H1 (cell line): ENCODE results near the gene UBE2Q2. TPM values are rescaled to one million over a fixed set of nuclear protein-coding genes. Genes with fewer than 3 reads are reported as not detected.

Experiments
- CTCF ChIA-PET: fragments of 300-600 bp; sonication (Branson Sonifier 250); formaldehyde crosslinking; loops from one replicate; lab custom pipeline; 2021; ENCODE audit not compliant: partially characterized antibody; lab: Charles Lee
- POLR2A ChIA-PET: fragments of 300-600 bp; sonication (Branson Sonifier 250); formaldehyde crosslinking; loops from one replicate; lab custom pipeline; 2021; ENCODE audit warnings: inconsistent platforms; ENCODE audit not compliant: partially characterized antibody; lab: Charles Lee
- DNase-seq, 2 experiments: peaks; one replicate each; pipeline versions ENCODE4 v3.0.0 to v3.0.0-alpha.2; 2010 to 2022; ENCODE audit warnings: low spot score in 2 of 2, low read depth in 1 of 2, mixed read lengths in 1 of 2
- FAIRE-seq: peaks from 2 replicates; lab custom pipeline; 2011; peaks lifted over from hg19 to GRCh38; lab: Jason Lieb, UNC
- H2AFZ ChIP-seq: 2 replicates; pipeline ENCODE4 v1.8.1; 2012; ENCODE audit warnings: low read length, inconsistent platforms
- H2AK5ac ChIP-seq: 2 replicates; pipeline ENCODE4 v1.6.1; 2013; ENCODE audit warnings: low read depth, low read length
- H2BK120ac ChIP-seq: replicated peaks from 2 replicates; pipeline ENCODE3; 2013; ENCODE audit warnings: low read depth, low read length, inconsistent platforms
- H2BK12ac ChIP-seq: 2 replicates; pipeline ENCODE4 v1.6.1; 2013; ENCODE audit warnings: low read depth, low read length
- H2BK15ac ChIP-seq: 2 replicates; pipeline ENCODE4 v1.6.1; 2013; ENCODE audit warnings: low read length
- H2BK20ac ChIP-seq: 2 replicates; pipeline ENCODE4 v1.6.1; 2013; ENCODE audit warnings: low read length
- H2BK5ac ChIP-seq: 2 replicates; pipeline ENCODE4 v1.6.1; 2013; ENCODE audit warnings: low read depth, low read length
- H3K14ac ChIP-seq: 2 replicates; pipeline ENCODE4 v1.6.1; 2013; ENCODE audit warnings: inconsistent platforms; ENCODE audit not compliant: insufficient read length
- H3K18ac ChIP-seq: 2 replicates; pipeline ENCODE4 v1.6.1; 2013; ENCODE audit warnings: low read length; ENCODE audit errors: extremely low read depth
- H3K23ac ChIP-seq: 2 replicates; pipeline ENCODE4 v1.6.1; 2013; ENCODE audit warnings: inconsistent platforms; ENCODE audit not compliant: insufficient read length
- H3K23me2 ChIP-seq: 2 replicates; pipeline ENCODE4 v1.6.1; 2013; ENCODE audit warnings: low read depth, low read length
- H3K27ac ChIP-seq: 2 replicates; pipeline ENCODE4 v1.6.1; 2011; ENCODE audit warnings: low read depth, low read length, inconsistent platforms
- H3K27me3 ChIP-seq, 4 experiments: replicated peaks in 1 of 4; 1 replicate in 1 of 4; 2 replicates in 3 of 4; pipeline versions ENCODE4 v1.6.1 to v1.8.1; 2011 to 2013; ENCODE audit warnings: low read length in 3 of 4, mild to moderate bottlenecking in 3 of 4, inconsistent platforms in 2 of 4, mixed read lengths in 2 of 4, moderate library complexity in 1 of 4; ENCODE audit not compliant: control insufficient read depth in 3 of 4, insufficient read depth in 3 of 4; ENCODE audit errors: extremely low read depth in 1 of 4
- H3K36me3 ChIP-seq, 4 experiments: 2 replicates each; pipeline versions ENCODE4 v1.6.1 to v1.8.1; 2011 to 2013; ENCODE audit warnings: mild to moderate bottlenecking in 4 of 4, low read length in 3 of 4, moderate library complexity in 2 of 4, control low read depth in 1 of 4, inconsistent platforms in 1 of 4; ENCODE audit not compliant: insufficient read depth in 4 of 4, control insufficient read depth in 2 of 4
- H3K4ac ChIP-seq: replicated peaks from 2 replicates; pipeline ENCODE3; 2013; ENCODE audit warnings: low read length, low read depth, mixed read lengths, inconsistent platforms; ENCODE audit not compliant: insufficient read length
- H3K4me1 ChIP-seq, 4 experiments: replicated peaks in 1 of 4; 1 replicate in 1 of 4; 2 replicates in 3 of 4; pipeline versions ENCODE4 v1.6.1 to v1.8.1; 2011 to 2013; ENCODE audit warnings: low read length in 3 of 4, inconsistent platforms in 2 of 4, mixed read lengths in 1 of 4; ENCODE audit not compliant: insufficient read depth in 4 of 4, control insufficient read depth in 3 of 4
- H3K4me2 ChIP-seq, 2 experiments: 2 replicates each; pipeline versions ENCODE4 v1.6.1 to v1.8.1; 2011 to 2013; ENCODE audit warnings: low read depth in 2 of 2, low read length in 2 of 2, control low read depth in 1 of 2, inconsistent platforms in 1 of 2, mild to moderate bottlenecking in 1 of 2; ENCODE audit not compliant: insufficient read depth in 1 of 2
- H3K4me3 ChIP-seq, 4 experiments: fragments of 200-600, 300-600 bp in 1 of 4; sonication (generic), shearing (Covaris generic), sonication (Bioruptor Twin) in 1 of 4; 2 replicates each; pipeline versions ENCODE4 v1.5.1 to v1.8.1; 2011 to 2016; ENCODE audit warnings: low read length in 4 of 4, low read depth in 3 of 4, control low read depth in 2 of 4, inconsistent platforms in 2 of 4, mild to moderate bottlenecking in 2 of 4, mixed read lengths in 1 of 4, moderate library complexity in 1 of 4; ENCODE audit not compliant: insufficient read depth in 2 of 4; ENCODE audit errors: extremely low read depth in 1 of 4
- H3K56ac ChIP-seq: replicated peaks from 2 replicates; pipeline ENCODE3; 2013; ENCODE audit warnings: low read depth, mild to moderate bottlenecking, mixed read lengths, low read length, inconsistent platforms; ENCODE audit not compliant: insufficient read length
- H3K79me1 ChIP-seq: 2 replicates; pipeline ENCODE4 v1.6.1; 2013; ENCODE audit warnings: low read depth, low read length, control low read depth
- H3K79me2 ChIP-seq, 2 experiments: 2 replicates each; pipeline versions ENCODE4 v1.6.1 to v1.8.1; 2012 to 2013; ENCODE audit warnings: low read length in 2 of 2, mild to moderate bottlenecking in 2 of 2, inconsistent platforms in 1 of 2; ENCODE audit not compliant: insufficient read depth in 2 of 2, control insufficient read depth in 1 of 2
- H3K9ac ChIP-seq, 4 experiments: replicated peaks in 1 of 4; 1 replicate in 1 of 4; 2 replicates in 3 of 4; pipeline versions ENCODE4 v1.6.1 to v1.8.1; 2011 to 2013; ENCODE audit warnings: low read depth in 3 of 4, low read length in 3 of 4, control low read depth in 2 of 4, mild to moderate bottlenecking in 2 of 4, moderate library complexity in 2 of 4, inconsistent platforms in 1 of 4; ENCODE audit errors: extremely low read depth in 1 of 4
- H3K9me3 ChIP-seq, 2 experiments: 2 replicates each; pipeline versions ENCODE4 v1.6.1 to v1.8.1; 2012 to 2013; ENCODE audit warnings: mild to moderate bottlenecking in 2 of 2, moderate library complexity in 2 of 2, control low read depth in 1 of 2, inconsistent platforms in 1 of 2, low read depth in 1 of 2, low read length in 1 of 2, mixed read lengths in 1 of 2; ENCODE audit not compliant: insufficient read depth in 2 of 2
- H4K20me1 ChIP-seq, 2 experiments: replicated peaks in 1 of 2; 2 replicates each; pipeline versions ENCODE3 to v1.8.1; 2011 to 2013; ENCODE audit warnings: inconsistent platforms in 2 of 2, low read length in 2 of 2, mild to moderate bottlenecking in 1 of 2; ENCODE audit not compliant: insufficient read depth in 2 of 2, control insufficient read depth in 1 of 2
- H4K5ac ChIP-seq: 2 replicates; pipeline ENCODE4 v1.6.1; 2013; ENCODE audit warnings: low read length, low read depth, mixed read lengths, inconsistent platforms; ENCODE audit not compliant: insufficient read length
- H4K8ac ChIP-seq: 2 replicates; pipeline ENCODE4 v1.8.0; 2013; ENCODE audit warnings: mild to moderate bottlenecking, moderate library complexity, low read length, inconsistent platforms; ENCODE audit not compliant: insufficient read depth; ENCODE audit errors: extremely low read depth
- H4K91ac ChIP-seq: replicated peaks from 2 replicates; pipeline ENCODE3; 2013; ENCODE audit warnings: low read length, mixed read lengths, inconsistent platforms; ENCODE audit not compliant: insufficient read length
- CREB1 ChIP-seq: IDR thresholded peaks from 2 replicates; pipeline ENCODE4 v1.6.1; 2012; ENCODE audit warnings: inconsistent platforms
- HDAC6 ChIP-seq: IDR thresholded peaks from one replicate; pipeline ENCODE4 v1.7.1; 2012; ENCODE audit warnings: low read depth, mild to moderate bottlenecking, inconsistent platforms, low read length, moderate library complexity
- RBBP5 ChIP-seq: IDR thresholded peaks from 2 replicates; pipeline ENCODE4 v1.7.1; 2012; ENCODE audit warnings: low read depth, mild to moderate bottlenecking, inconsistent platforms, low read length, moderate library complexity, borderline replicate concordance
- SRF ChIP-seq: IDR thresholded peaks from 2 replicates; pipeline ENCODE4 v1.6.1; 2011; ENCODE audit warnings: mild to moderate bottlenecking, low read depth, low read length, moderate library complexity
- WGBS, 2 experiments: shearing (Covaris generic) in 1 of 2; methylation state at CpG; one replicate each; pipeline versions ENCODE4 v1.1.6 to v1.1.7; 2013 to 2015; ENCODE audit warnings: low lambda C conversion rate in 2 of 2, mixed read lengths in 2 of 2, inconsistent platforms in 1 of 2, low coverage in 1 of 2, missing lambda C conversion rate in 1 of 2; ENCODE audit not compliant: insufficient replicate concordance in 2 of 2, insufficient coverage in 1 of 2, insufficient read length in 1 of 2; ENCODE audit errors: extremely low coverage in 1 of 2, missing lambda C conversion rate in 1 of 2; 5-methylcytosine and 5-hydroxymethylcytosine counted together
- polyA plus RNA-seq, 7 experiments: library from polyadenylated mRNA; depleted of rRNA in 3 of 7; stranded (reverse) in 5 of 7; unstranded in 2 of 7; fragments of >200 nt in 5 of 7; fragments of 200-250 nt in 2 of 7; gene quantifications; 1 replicate in 5 of 7; 2 replicates in 1 of 7; 4 replicates in 1 of 7; pipeline versions ENCODE4 v1.2.1 to v1.2.3, GENCODE V29; 2011 to 2013; ENCODE audit warnings: missing spikeins in 2 of 7, mixed read lengths in 2 of 7
- total RNA-seq: library from RNA; stranded (reverse); fragmentation: NEBNext Ultra II Directional; extraction: Animal tissue kit (Norgen Biotek cat#: 25700); gene quantifications from 2 replicates; pipeline ENCODE4 v1.2.1, GENCODE V29; 2021

Gene UBE2Q2
- total and polyA plus RNA-seq, 2 of the 8 experiments (the other 6 are each of a cell fraction or from before 2014, with no cell fraction given), result 10.1 to 22.7 TPM

GRCh38 chr15:75796321-75796720 is 46.9 kb upstream of the UBE2Q2 start:
- Histone ChIP-seq H3K36me3 (no peaks in the 10 kb centered on the region), H3K9me3 (no peaks in the 10 kb centered on the region), H4K8ac (no peak overlapping the region), H3K79me1 (no peaks in the 10 kb centered on the region), H3K18ac (no peak overlapping the region), H3K4me1 (no peaks in the 10 kb centered on the region), H4K91ac (no peak overlapping the region), H2BK12ac (no peak overlapping the region), H3K9ac (no peak overlapping the region), H3K27ac (no peak overlapping the region), H3K27me3 (peaks cover 0 to 1% (median 0%) of the 10 kb centered on the region in 4 experiments; a peak in 2 of 7 replicates), H3K23me2 (no peaks in the 10 kb centered on the region), H2AK5ac (no peak overlapping the region), H2BK5ac (no peak overlapping the region), H2BK15ac (no peak overlapping the region), H3K23ac (no peak overlapping the region), H4K5ac (no peak overlapping the region), H3K4me3 (no peak overlapping the region), H2AFZ (no peak overlapping the region), H3K14ac (no peak overlapping the region), H2BK20ac (no peak overlapping the region), H3K4me2 (no peak overlapping the region), H3K79me2 (no peaks in the 10 kb centered on the region), H3K56ac (no peak overlapping the region), H4K20me1 (no peaks in the 10 kb centered on the region), H2BK120ac (no peak overlapping the region), H3K4ac (no peak overlapping the region)
- no peak for FAIRE-seq
- DNase-seq, result peak in 1 of 2 experiments; percentile 34
- ChIA-PET POLR2A (interaction anchor here (1.1 kb wide), 1 partner anchor 156 kb away, joined by 3 read pairs; the partner anchor contains the start of gene IMP3), CTCF (interaction anchor here (1.4 to 1.6 kb wide), 2 partner anchors 13 to 67 kb away, joined by 3 to 5 read pairs; no protein-coding TSS in a partner anchor)
- TF ChIP-seq CREB1 (no peak), HDAC6 (no peak), SRF (no peak), RBBP5 (no peak)
- WGBS, 2 experiments, result 87% methylated on average over 2 of the region's 2 CpGs; no CpG with 5 or more reads in 1 of the 2 experiments
